NB4 (cell line): ENCODE measurements around the gene DMBX1.

ENCODE experiments used
- DNase-seq: peaks from one replicate; pipeline ENCODE4 v3.0.0; 2010; ENCODE audit warnings: low read depth
- H3K4me3 ChIP-seq: one replicate; pipeline ENCODE4 v1.5.1; 2011; ENCODE audit warnings: mild to moderate bottlenecking, low read depth, low read length, moderate library complexity
- MYC ChIP-seq: IDR thresholded peaks from 2 replicates; pipeline ENCODE4 v1.6.1; 2011; ENCODE audit warnings: low read depth, low read length
- POLR2A ChIP-seq: IDR thresholded peaks from 2 replicates; pipeline ENCODE4 v1.6.1; 2011; ENCODE audit warnings: mild to moderate bottlenecking; ENCODE audit not compliant: insufficient read length; ENCODE audit errors: extremely low read depth
- TF ChIP-seq, protein P1 (sequence below): IDR thresholded peaks from one replicate; pipeline ENCODE4 v1.5.1; 2012; ENCODE audit warnings: low read depth, low read length
- TF ChIP-seq, protein P2 (sequence below): IDR thresholded peaks from 2 replicates; pipeline ENCODE4 v1.6.1; 2011; ENCODE audit warnings: low read depth, low read length

The DMBX1 gene

DNA sequence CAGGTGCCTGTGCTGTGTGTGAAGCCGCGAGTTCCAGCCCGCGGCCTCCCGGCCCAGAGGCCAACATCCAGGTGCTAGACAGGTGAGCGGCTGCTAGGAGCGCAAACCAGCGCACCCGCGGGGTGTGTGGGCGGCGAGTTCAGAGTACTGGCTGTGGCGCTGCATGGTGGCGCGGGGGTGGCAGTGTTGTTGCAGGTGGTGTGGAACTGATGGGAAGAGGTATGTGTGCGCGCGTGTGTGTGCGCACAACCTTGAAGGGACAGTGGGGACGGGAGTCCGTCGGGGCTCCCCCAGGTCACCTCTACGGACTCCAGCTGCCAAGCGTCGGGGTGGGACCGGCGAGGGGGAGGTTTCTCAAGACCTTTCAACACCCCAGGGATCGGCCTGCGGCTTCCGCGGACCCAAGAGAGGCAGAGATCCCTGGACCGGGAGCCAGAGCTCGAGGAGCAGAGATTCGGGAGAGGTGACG lies 433 bp upstream of the DMBX1 start:
- no peak overlapping the region for H3K4me3 ChIP-seq
- TF ChIP-seq, protein P1, sequence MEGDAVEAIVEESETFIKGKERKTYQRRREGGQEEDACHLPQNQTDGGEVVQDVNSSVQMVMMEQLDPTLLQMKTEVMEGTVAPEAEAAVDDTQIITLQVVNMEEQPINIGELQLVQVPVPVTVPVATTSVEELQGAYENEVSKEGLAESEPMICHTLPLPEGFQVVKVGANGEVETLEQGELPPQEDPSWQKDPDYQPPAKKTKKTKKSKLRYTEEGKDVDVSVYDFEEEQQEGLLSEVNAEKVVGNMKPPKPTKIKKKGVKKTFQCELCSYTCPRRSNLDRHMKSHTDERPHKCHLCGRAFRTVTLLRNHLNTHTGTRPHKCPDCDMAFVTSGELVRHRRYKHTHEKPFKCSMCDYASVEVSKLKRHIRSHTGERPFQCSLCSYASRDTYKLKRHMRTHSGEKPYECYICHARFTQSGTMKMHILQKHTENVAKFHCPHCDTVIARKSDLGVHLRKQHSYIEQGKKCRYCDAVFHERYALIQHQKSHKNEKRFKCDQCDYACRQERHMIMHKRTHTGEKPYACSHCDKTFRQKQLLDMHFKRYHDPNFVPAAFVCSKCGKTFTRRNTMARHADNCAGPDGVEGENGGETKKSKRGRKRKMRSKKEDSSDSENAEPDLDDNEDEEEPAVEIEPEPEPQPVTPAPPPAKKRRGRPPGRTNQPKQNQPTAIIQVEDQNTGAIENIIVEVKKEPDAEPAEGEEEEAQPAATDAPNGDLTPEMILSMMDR = no peak
- TF ChIP-seq MYC (no peak), POLR2A (no peak)
- TF ChIP-seq, protein P2, sequence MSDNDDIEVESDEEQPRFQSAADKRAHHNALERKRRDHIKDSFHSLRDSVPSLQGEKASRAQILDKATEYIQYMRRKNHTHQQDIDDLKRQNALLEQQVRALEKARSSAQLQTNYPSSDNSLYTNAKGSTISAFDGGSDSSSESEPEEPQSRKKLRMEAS = no peak
- DNase-seq = peak; percentile 22

DNA sequence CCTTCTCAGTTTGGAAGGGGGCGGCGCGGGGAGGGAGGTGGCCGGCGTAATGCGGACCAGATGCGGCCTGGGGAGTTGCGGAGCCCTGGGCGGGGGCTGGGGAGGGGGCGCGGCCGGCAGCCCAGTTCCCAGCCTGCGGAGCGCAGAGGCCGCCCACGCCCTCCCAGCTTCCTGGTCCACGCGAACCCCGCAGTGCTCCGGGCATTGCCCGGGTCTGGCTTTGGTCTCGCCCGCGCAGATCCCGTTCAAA lies 695 bp downstream of the DMBX1 start:
- no peak for DNase-seq
- TF ChIP-seq, protein P2 = no peak
- TF ChIP-seq, protein P1 = no peak
- no peak for TF ChIP-seq MYC
- TF ChIP-seq POLR2A = no peak
- H3K4me3 ChIP-seq = no peak overlapping the region

DNA sequence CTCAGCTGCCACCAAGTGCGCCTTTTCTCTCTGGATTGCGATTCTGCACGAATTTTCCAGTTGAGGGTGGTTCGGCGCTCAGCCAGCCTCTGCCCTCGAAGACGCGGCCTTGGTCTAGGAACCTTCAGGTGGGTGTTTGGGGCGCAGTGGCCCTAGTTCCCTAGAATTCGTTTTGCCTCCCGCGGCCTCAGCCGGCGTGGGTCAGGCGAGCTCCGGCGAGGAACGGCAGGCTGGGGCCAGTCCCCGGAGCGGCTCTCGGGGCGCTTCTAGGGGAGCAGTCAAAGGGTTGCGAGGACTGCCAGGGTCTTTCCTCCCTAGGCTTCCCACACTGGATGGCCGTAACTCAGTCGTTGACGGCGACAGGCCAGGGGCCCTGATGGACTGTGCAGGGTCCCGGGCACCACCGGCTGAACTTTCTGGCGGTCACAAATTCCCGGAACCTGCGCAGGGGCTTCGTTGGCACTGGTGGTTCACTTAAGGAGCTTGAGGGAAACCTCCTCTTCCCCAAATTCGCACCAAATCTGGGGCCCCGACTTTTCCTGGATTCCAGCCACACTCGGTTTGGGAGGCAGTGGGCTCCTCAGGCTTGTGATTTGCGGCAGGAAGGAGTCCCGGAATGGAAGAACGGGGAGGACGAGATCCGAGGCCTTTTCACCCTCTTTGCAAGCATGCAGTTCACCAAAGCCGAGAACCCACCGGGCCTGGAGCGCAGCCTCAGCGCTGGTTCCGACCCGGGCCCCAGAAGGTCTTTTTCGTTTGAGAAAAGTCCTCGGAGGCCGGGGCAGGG lies 1.2 kb downstream of the DMBX1 start:
- TF ChIP-seq POLR2A (no peak), MYC (no peak)
- TF ChIP-seq, protein P2 = no peak
- TF ChIP-seq, protein P1 = no peak
- H3K4me3 ChIP-seq = no peak overlapping the region
- DNase-seq = no peak

DNA sequence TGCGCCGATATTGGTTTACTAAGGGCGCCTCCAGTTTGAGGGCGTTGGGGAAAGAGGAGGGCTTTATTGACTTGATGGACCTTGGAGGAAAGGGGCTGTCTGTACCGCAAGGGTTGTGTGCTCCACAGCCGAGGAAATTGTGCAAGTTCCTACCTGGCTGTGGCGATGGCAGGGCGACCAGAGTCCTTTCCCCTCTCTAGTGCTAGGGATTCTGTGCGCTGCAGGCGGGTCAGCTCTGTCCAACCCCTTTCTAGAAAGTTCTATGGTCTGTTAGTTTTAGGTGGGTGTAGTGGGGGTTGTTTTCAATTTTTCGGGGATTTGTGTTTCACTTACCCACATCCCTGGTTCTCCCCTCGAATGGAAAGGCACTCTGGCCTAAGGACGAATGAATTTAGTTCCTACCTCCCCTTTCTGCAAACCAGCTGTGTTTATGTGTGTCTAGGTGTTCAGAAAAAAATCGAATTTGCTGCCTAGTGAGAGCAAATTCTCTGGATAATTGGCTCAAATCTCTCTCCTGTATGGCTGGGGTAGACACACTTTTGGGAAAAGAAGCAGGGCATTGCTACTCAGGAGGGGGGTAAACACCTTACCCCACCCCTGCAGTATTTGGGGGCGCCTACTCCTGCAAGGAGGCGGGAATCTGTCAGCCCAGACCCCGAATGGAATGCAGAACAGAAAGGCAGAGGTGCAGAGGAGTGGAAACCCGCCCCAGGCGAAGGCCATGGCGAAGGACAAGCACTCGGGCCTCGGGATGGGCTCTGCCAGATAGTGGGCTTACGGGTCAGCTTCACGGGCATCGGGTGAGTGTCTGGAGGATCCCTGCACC lies 2.0 kb downstream of the DMBX1 start:
- H3K4me3 ChIP-seq = no peak overlapping the region
- no peak for DNase-seq
- TF ChIP-seq POLR2A (no peak), MYC (no peak)
- TF ChIP-seq, protein P2 = no peak
- TF ChIP-seq, protein P1 = no peak

DNA sequence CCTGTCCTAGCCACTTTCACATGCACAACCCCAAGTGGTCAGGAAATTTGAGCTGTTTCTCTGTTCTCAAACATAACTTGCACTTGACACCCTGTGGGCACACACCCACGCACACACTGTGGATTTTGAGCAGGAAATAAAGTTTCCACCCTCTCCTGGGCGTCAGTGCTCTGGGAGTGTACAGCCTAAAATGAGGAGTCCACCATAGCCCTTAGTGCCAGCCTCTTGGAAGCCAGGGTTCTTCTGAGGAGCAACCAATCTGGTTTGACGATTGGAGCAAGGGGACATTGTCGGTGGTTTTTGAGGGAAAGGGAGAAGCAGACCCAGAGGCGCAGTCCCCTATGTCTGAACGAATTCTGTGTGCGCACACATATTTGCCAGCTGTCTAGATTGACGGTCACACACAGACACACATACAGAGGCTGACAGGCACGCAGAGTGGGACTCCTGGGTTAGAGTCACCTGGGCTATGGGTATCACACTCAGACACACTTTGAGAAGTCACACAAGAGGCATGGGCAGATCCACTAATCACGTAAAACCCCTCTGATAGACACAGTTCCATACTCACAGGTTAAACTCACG lies 2.7 kb downstream of the DMBX1 start:
- no peak for DNase-seq
- TF ChIP-seq, protein P2 = no peak
- TF ChIP-seq POLR2A (no peak), MYC (no peak)
- TF ChIP-seq, protein P1 = no peak
- no peak overlapping the region for H3K4me3 ChIP-seq
